ENCODE measurements around the gene SLC34A3. TPM values are rescaled to one million over a fixed set of nuclear protein-coding genes. Genes with fewer than 3 reads are reported as not detected.

The SLC34A3 gene
- total RNA-seq, 1 donor from 2014 or later: 0.27 TPM

- Mint-ChIP-seq H3K27me3 (ENCODE audit: low read depth) (no peaks in the 10 kb centered on the region), H3K9me3 (no peaks in the 10 kb centered on the region), H3K36me3 (peaks cover 12% of the 10 kb centered on the region), H3K4me1 (peaks cover 13% of the 10 kb centered on the region), H3K4me3 (no peak overlapping the region), H3K27ac (peak overlapping the region; percentile 39)
- no peak for TF ChIP-seq CTCF (IDR thresholded peaks at IDR 0.05; ENCODE audit: unreplicated experiment)
- DNase-seq (ENCODE audit: low spot score in 2 of 2, unreplicated experiment in 2 of 2): no peak
Observed at GRCh38 chr9:137270929-137271695, 40.4 kb downstream of the SLC34A3 start.

GRCh38 chr9:137271696-137272076, 41.0 kb downstream of the SLC34A3 start:
- Mint-ChIP-seq H3K36me3 (peaks cover 12% of the 10 kb centered on the region), H3K4me1 (peaks cover 15% of the 10 kb centered on the region), H3K27ac (no peak overlapping the region)

GRCh38 chr9:137272241-137273094, 41.8 kb downstream of the SLC34A3 start:
- Mint-ChIP-seq H3K27me3 (ENCODE audit: low read depth) (no peaks in the 10 kb centered on the region), H3K27ac (no peak overlapping the region), H3K36me3 (peaks cover 12% of the 10 kb centered on the region), H3K4me3 (no peak overlapping the region), H3K9me3 (no peaks in the 10 kb centered on the region), H3K4me1 (peaks cover 21% of the 10 kb centered on the region)
- no peak for DNase-seq (ENCODE audit: low spot score in 2 of 2, unreplicated experiment in 2 of 2)
- TF ChIP-seq CTCF (IDR thresholded peaks at IDR 0.05; ENCODE audit: unreplicated experiment): no peak

More at GRCh38 chr9:137271696-137272076, 41.0 kb downstream of the SLC34A3 start:
- no peak overlapping the region for H3K4me3 Mint-ChIP-seq
- no peak for TF ChIP-seq CTCF (IDR thresholded peaks at IDR 0.05; ENCODE audit: unreplicated experiment)
- no peak for DNase-seq (ENCODE audit: low spot score in 2 of 2, unreplicated experiment in 2 of 2)
- H3K27me3 Mint-ChIP-seq (ENCODE audit: low read depth): no peaks in the 10 kb centered on the region
- H3K9me3 Mint-ChIP-seq: no peaks in the 10 kb centered on the region

- DNase-seq (ENCODE audit: low spot score in 2 of 2, unreplicated experiment in 2 of 2): no peak
- no peak for TF ChIP-seq CTCF (IDR thresholded peaks at IDR 0.05; ENCODE audit: unreplicated experiment)
- H3K27me3 Mint-ChIP-seq (ENCODE audit: low read depth): no peaks in the 10 kb centered on the region
Observed at GRCh38 chr9:137273095-137273490, 42.4 kb downstream of the SLC34A3 start.

GRCh38 chr9:137273611-137274320, 43.1 kb downstream of the SLC34A3 start:
- DNase-seq (ENCODE audit: low spot score in 2 of 2, unreplicated experiment in 2 of 2): no peak
- H3K4me1 Mint-ChIP-seq: peaks cover 24% of the 10 kb centered on the region
- no peak for TF ChIP-seq CTCF (IDR thresholded peaks at IDR 0.05; ENCODE audit: unreplicated experiment)
- peaks cover 9% of the 10 kb centered on the region for H3K36me3 Mint-ChIP-seq
- no peaks in the 10 kb centered on the region for H3K9me3 Mint-ChIP-seq
- no peak overlapping the region for H3K4me3 Mint-ChIP-seq
- no peak overlapping the region for H3K27ac Mint-ChIP-seq
- no peaks in the 10 kb centered on the region for H3K27me3 Mint-ChIP-seq (ENCODE audit: low read depth)

More at GRCh38 chr9:137273095-137273490, 42.4 kb downstream of the SLC34A3 start:
- no peaks in the 10 kb centered on the region for H3K9me3 Mint-ChIP-seq
- H3K4me1 Mint-ChIP-seq: peaks cover 24% of the 10 kb centered on the region
- no peak overlapping the region for H3K27ac Mint-ChIP-seq
- no peak overlapping the region for H3K4me3 Mint-ChIP-seq
- H3K36me3 Mint-ChIP-seq: peaks cover 12% of the 10 kb centered on the region
